Measurements from ENCODE around the gene REXO1.

REXO1 gene

DNA sequence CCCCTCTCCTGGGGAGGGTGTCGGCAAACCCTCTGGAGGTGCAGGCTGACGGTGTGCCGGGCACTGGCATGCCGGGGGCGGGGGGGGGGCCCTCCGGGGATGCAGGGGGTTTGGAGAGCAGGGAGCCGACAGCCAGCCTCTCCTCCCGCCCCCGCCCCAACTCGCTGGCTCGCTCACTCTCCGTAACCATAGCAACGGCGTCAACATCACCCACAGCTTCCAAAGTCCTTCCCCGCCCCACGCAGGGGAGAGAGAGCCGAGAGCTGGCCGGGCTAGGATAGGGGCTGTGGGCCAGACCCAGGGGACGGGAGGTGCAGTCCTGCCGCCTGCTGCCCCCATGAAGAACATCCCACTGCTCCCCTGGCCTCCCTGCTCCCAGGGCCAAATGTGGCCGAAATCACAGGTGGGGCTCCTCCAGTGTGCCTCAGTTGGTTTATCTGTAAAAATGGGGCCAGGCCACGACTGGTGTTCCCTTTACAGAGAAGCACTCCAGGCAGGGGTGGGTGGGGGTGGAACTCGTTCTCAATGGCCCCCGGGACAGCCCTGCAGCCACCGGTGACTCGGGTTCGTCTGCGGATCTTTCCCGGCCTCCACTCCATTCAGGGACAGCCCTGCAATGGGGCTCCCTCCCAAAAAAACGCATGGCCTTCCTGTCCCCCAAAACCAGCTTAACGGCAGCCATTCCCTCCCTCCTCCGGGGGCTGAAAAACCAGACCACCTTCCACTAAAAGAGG lies 11.9 kb upstream of the REXO1 start:
- Histone ChIP-seq H3K9me3 (ENCODE audit: control insufficient read depth, insufficient read depth, low read length) (no peaks in the 10 kb centered on the region), H3K27ac (ENCODE audit: low read length) (no peak overlapping the region), H3K4me1 (ENCODE audit: control insufficient read depth, insufficient read depth, low read length) (peaks cover 36% of the 10 kb centered on the region), H3K27me3 (ENCODE audit: control insufficient read depth, insufficient read depth, low read length) (no peaks in the 10 kb centered on the region), H3K4me3 (ENCODE audit: low read length) (no peak overlapping the region), H3K36me3 (ENCODE audit: control insufficient read depth, insufficient read depth, low read length) (no peaks in the 10 kb centered on the region; the same call in 1 of the 2 replicates)
- DNase-seq (ENCODE audit: low read depth, low spot score), result no peak
- WGBS (ENCODE audit: insufficient coverage, insufficient read length), result no CpG with 5 or more reads among the region's 32 CpGs

DNA sequence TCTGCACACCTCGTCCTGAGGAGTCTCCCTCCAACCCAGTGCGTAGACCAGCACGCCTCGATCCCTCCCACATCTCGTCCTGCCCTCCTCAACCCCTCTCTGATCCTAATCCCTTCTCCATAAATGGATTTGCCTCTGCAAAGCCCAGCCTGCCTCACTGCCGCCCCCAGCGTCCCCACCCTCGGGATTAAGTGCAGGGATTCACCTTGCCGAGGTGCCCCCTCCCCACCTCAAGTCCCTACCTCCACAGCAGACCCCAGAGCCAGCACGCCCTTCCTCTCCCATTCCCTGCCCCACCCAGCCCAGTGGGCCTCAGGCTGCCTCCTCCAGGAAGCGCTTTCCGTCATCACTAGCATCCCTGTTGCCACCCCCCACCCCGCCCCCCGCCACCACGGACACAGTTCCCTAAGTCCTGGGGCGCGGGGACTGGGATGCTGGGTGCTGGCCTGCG lies 11.1 kb upstream of the REXO1 start:
- no peak for DNase-seq (ENCODE audit: low read depth, low spot score)
- no peak overlapping the region for H3K27ac ChIP-seq (ENCODE audit: low read length)
- no peak overlapping the region for H3K4me3 ChIP-seq (ENCODE audit: low read length)
- H3K36me3 ChIP-seq (ENCODE audit: control insufficient read depth, insufficient read depth, low read length), result no peaks in the 10 kb centered on the region; the same call in 1 of the 2 replicates
- WGBS (ENCODE audit: insufficient coverage, insufficient read length), result no CpG with 5 or more reads among the region's 18 CpGs
- no peaks in the 10 kb centered on the region for H3K9me3 ChIP-seq (ENCODE audit: control insufficient read depth, insufficient read depth, low read length)
- peaks cover 39% of the 10 kb centered on the region for H3K4me1 ChIP-seq (ENCODE audit: control insufficient read depth, insufficient read depth, low read length)
- no peaks in the 10 kb centered on the region for H3K27me3 ChIP-seq (ENCODE audit: control insufficient read depth, insufficient read depth, low read length)

DNA sequence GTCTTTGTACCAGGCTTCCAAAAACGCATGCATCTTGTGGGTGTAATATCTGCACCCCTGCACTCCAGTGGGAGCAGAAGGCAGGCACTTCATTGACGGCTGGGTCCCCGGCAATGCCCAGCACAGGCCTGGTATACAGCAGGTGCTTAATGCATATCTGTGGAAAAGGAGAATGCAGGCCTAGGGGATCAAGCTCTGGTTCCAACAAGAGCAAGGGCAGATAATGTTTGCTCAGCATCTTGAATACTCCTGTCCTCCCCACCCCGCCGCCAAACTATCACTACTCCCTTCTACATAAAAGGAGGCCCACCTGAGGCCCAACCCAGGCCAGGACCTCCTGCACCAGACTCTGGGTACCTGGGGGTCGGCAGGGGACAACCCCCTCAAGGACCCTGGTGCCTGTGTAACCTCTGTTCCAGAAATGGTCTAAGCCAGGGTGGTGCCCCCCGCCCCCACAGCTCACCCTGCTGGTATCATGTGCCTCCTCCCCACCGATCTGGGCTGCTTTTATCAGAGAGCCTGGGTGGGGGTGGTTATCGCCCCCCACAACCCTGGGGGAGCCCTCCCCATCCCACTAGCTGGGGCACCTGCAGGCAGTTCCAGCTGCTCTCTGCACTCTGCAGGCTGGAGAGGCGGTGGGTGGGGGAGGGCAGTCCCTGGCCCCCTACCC lies 10.3 kb upstream of the REXO1 start:
- Histone ChIP-seq H3K27me3 (ENCODE audit: control insufficient read depth, insufficient read depth, low read length) (no peaks in the 10 kb centered on the region), H3K27ac (ENCODE audit: low read length) (no peak overlapping the region), H3K4me3 (ENCODE audit: low read length) (no peak overlapping the region), H3K4me1 (ENCODE audit: control insufficient read depth, insufficient read depth, low read length) (peaks cover 42% of the 10 kb centered on the region), H3K9me3 (ENCODE audit: control insufficient read depth, insufficient read depth, low read length) (no peaks in the 10 kb centered on the region), H3K36me3 (ENCODE audit: control insufficient read depth, insufficient read depth, low read length) (no peaks in the 10 kb centered on the region; the same call in 1 of the 2 replicates)
- no peak for DNase-seq (ENCODE audit: low read depth, low spot score)
- no CpG with 5 or more reads among the region's 10 CpGs for WGBS (ENCODE audit: insufficient coverage, insufficient read length)

DNA sequence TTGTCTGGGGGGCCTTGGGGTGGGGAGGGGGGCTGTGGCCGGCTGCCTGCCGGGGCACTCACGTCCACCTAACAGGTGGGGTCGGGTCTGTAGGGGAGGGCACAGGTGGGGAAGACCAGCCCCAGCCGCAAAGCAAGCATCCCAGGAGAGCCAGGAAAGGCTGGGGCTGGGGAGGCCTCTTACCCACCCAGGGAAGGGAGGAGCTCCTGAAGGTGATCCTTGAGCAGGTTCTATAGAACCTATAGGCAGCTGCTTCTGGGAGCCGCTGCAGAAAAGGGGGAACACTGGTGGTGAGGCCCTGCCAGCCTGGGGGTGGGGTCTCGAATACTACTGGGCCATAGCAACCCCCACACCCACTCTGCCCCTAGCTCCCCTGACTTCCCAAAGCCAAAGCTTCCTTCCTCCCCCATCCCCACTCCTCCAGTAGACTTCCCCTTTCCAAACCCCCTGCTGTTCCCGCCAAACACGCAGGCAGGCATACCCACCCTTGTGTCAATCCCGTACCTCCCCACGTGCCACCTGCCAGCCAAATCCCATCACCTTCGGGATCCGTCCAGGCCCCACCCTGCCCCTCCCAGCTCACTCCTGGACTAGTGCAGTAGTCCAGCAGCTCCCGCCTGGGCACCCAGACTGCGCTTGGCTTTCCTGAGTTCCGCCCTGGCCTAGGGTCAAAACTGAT lies 9.5 kb upstream of the REXO1 start:
- H3K4me3 ChIP-seq (ENCODE audit: low read length), result no peak overlapping the region; the same call in 1 of the 2 replicates
- no peaks in the 10 kb centered on the region for H3K27me3 ChIP-seq (ENCODE audit: control insufficient read depth, insufficient read depth, low read length)
- peaks cover 42% of the 10 kb centered on the region for H3K4me1 ChIP-seq (ENCODE audit: control insufficient read depth, insufficient read depth, low read length)

DNA sequence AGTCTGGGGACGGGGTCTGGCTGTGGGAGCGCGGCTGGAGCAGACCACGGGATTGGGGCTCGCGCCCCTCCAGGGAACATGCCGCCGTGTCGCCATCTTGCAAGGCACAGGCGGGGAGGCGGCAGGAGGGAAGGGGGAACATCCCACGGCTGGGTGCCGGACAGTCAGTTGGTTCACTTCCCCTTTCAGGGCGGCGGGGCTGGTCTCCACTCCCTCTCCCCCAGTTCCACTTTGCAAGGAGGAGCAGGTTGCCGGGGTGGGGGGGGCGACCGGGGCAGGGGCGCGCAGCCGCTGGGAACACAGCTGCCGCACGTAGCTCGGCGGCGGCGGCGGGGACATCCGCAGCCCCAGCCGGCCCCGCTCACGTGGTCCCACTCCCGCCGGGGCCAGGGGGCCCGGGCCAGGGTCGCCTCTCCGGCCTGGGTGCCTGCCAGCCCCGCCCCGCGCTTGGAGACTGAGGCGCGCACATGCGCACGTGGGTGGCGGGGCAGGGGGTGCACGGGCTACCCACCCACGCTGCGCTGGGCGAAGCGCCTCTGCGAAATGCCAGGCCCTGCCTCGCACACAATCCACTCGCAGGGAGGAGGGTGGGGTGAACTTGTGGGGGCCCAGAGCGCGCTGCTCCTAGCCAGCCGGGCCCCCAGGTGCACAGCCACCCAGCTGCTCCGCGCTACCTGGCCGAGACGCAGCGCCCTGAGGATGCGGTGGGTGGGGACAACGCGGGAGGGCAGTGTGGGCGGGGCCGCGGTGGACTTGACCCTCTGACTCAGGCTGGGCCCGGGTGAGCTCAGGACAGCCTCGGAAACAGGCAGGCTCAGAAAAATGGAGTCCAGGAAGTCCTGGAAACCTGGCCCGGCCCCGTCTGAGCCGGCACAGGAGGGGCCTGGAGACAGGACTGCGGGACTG lies 8.7 kb upstream of the REXO1 start:
- DNase-seq (ENCODE audit: low read depth, low spot score), result no peak
- WGBS (ENCODE audit: insufficient coverage, insufficient read length), result no CpG with 5 or more reads among the region's 73 CpGs
- Histone ChIP-seq H3K27ac (ENCODE audit: low read length) (no peak overlapping the region), H3K9me3 (ENCODE audit: control insufficient read depth, insufficient read depth, low read length) (no peaks in the 10 kb centered on the region), H3K36me3 (ENCODE audit: control insufficient read depth, insufficient read depth, low read length) (no peaks in the 10 kb centered on the region), H3K4me1 (ENCODE audit: control insufficient read depth, insufficient read depth, low read length) (peaks cover 44% of the 10 kb centered on the region), H3K4me3 (ENCODE audit: low read length) (peak overlapping the region; percentile 24; the same call in 1 of the 2 replicates), H3K27me3 (ENCODE audit: control insufficient read depth, insufficient read depth, low read length) (no peaks in the 10 kb centered on the region)

More for the DNA sequence above, 9.5 kb upstream of the REXO1 start:
- no peak overlapping the region for H3K27ac ChIP-seq (ENCODE audit: low read length)
- H3K36me3 ChIP-seq (ENCODE audit: control insufficient read depth, insufficient read depth, low read length), result no peaks in the 10 kb centered on the region; the same call in 1 of the 2 replicates
- DNase-seq (ENCODE audit: low read depth, low spot score), result no peak
- WGBS (ENCODE audit: insufficient coverage, insufficient read length), result no CpG with 5 or more reads among the region's 16 CpGs
- H3K9me3 ChIP-seq (ENCODE audit: control insufficient read depth, insufficient read depth, low read length), result no peaks in the 10 kb centered on the region

DNA sequence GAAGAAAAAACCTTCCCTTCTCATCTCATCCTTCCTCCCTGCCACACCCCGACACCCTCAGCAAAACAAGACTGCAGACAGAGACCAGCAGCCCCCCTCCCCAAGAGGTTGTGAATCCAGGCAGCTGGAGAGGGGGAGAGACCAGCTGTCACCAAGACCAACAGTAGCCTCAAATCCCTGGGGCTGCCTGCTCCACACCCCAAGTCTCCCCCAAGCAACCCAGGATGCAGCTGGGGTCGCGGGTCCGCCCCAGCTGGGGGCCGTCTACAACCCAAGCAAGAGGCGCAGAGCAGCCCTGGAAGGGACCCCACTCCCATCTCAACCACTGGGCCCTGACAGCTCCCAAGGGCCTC lies 8.0 kb upstream of the REXO1 start:
- Histone ChIP-seq H3K4me1 (ENCODE audit: control insufficient read depth, insufficient read depth, low read length) (peaks cover 42% of the 10 kb centered on the region), H3K9me3 (ENCODE audit: control insufficient read depth, insufficient read depth, low read length) (no peaks in the 10 kb centered on the region), H3K27me3 (ENCODE audit: control insufficient read depth, insufficient read depth, low read length) (no peaks in the 10 kb centered on the region), H3K27ac (ENCODE audit: low read length) (no peak overlapping the region), H3K4me3 (ENCODE audit: low read length) (peak overlapping the region; percentile 24; the same call in 1 of the 2 replicates), H3K36me3 (ENCODE audit: control insufficient read depth, insufficient read depth, low read length) (no peaks in the 10 kb centered on the region)
- no peak for DNase-seq (ENCODE audit: low read depth, low spot score)
- no CpG with 5 or more reads among the region's 6 CpGs for WGBS (ENCODE audit: insufficient coverage, insufficient read length)

DNA sequence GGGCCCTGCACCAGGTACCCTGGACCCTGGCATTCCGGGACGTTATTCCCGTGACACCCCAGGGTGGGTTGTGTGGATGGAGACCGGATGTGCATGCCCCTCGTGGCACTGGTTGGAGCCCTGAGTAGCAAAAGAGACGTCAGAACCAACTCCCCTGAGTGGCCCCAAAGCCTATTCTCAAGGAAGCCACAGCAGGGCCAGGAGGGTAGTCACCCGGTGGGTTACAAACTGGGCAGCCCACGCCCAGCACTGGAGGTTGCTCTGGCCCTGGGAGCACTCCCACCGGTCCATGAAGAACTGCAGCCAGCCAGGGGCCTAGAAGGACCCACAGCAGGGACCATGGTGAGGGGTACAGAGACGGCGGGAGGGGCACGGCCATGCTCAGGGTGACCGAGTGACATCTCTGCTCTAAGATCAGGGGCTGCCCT lies 7.6 kb upstream of the REXO1 start:
- no peak for DNase-seq (ENCODE audit: low read depth, low spot score)
- Histone ChIP-seq H3K27me3 (ENCODE audit: control insufficient read depth, insufficient read depth, low read length) (no peaks in the 10 kb centered on the region), H3K27ac (ENCODE audit: low read length) (no peak overlapping the region)

DNA sequence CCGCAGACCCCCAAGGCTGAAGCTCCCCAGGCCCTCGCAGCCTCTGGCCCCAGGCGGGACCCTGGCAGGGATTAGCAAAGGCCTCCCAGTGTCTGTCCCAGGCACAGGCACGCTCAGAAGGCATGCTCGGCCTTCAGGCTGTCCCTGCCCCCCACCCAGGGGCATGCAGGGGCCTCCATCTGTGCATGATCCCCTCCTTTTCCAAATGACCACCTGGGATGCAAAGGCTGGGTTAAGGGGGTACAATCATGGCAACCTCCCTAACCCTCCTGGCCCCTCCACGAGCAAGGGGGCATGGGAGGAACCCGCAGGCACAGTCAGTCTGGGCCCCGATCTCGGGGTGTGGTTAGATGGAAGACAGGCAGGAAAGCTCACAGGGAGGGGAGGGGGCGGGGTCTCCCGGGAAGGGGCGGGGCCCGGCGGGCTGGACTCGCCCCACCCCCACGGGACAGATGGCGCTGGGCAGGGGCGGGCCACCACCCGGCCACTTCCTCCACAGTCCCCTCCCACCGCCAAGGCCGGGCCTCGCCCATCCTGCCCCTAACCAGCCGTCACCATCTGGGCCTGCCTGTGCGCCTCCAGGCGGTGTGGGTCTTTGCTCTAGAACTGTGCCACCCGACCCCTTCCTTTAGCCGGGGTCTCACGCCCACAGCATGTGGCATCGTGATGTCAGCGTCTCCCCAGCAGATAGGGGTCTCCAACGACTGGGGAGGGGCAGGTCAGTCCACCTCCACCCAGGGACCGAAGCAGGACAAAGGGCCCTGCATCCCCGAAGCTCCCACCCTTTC lies 7.0 kb upstream of the REXO1 start:
- peaks cover 40% of the 10 kb centered on the region for H3K4me1 ChIP-seq (ENCODE audit: control insufficient read depth, insufficient read depth, low read length)
- H3K36me3 ChIP-seq (ENCODE audit: control insufficient read depth, insufficient read depth, low read length), result no peaks in the 10 kb centered on the region
- H3K27me3 ChIP-seq (ENCODE audit: control insufficient read depth, insufficient read depth, low read length), result no peaks in the 10 kb centered on the region
- no peaks in the 10 kb centered on the region for H3K9me3 ChIP-seq (ENCODE audit: control insufficient read depth, insufficient read depth, low read length)
- H3K4me3 ChIP-seq (ENCODE audit: low read length), result no peak overlapping the region; the same call in 1 of the 2 replicates
- H3K27ac ChIP-seq (ENCODE audit: low read length), result no peak overlapping the region
- no peak for DNase-seq (ENCODE audit: low read depth, low spot score)
- WGBS (ENCODE audit: insufficient coverage, insufficient read length), result no CpG with 5 or more reads among the region's 33 CpGs

More for the DNA sequence above, 7.6 kb upstream of the REXO1 start:
- no peaks in the 10 kb centered on the region for H3K36me3 ChIP-seq (ENCODE audit: control insufficient read depth, insufficient read depth, low read length)
- no peak overlapping the region for H3K4me3 ChIP-seq (ENCODE audit: low read length)
- no peaks in the 10 kb centered on the region for H3K9me3 ChIP-seq (ENCODE audit: control insufficient read depth, insufficient read depth, low read length)
- no CpG with 5 or more reads among the region's 13 CpGs for WGBS (ENCODE audit: insufficient coverage, insufficient read length)
- peaks cover 41% of the 10 kb centered on the region for H3K4me1 ChIP-seq (ENCODE audit: control insufficient read depth, insufficient read depth, low read length)

DNA sequence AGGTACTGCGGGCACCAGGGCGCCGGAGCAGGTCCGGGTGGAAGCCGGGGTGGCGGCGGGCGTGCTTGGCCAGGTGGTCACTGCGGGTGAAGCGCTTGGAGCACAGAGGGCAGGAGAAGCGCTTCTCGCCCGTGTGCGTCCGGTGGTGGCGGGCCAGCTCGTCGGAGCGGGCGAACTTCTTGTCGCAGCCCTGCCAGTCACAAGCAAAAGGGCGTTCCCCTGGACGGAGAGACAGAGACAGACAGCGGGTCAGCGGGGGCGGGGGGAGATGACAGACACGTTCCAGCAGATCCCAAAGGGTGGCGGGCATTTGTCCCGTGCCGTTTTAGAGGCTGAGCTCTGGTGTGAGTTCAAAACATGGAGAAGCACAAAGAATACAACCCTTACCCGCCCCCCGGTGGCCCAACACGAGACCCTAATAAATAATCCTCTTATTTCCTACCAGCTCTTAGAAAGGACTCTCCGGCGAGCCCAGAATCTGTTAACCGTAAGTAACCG lies 6.3 kb upstream of the REXO1 start:
- H3K27me3 ChIP-seq (ENCODE audit: control insufficient read depth, insufficient read depth, low read length), result no peaks in the 10 kb centered on the region
- H3K27ac ChIP-seq (ENCODE audit: low read length), result no peak overlapping the region
- H3K36me3 ChIP-seq (ENCODE audit: control insufficient read depth, insufficient read depth, low read length), result no peaks in the 10 kb centered on the region
- H3K9me3 ChIP-seq (ENCODE audit: control insufficient read depth, insufficient read depth, low read length), result no peaks in the 10 kb centered on the region
- WGBS (ENCODE audit: insufficient coverage, insufficient read length), result no CpG with 5 or more reads among the region's 37 CpGs
- peaks cover 37% of the 10 kb centered on the region for H3K4me1 ChIP-seq (ENCODE audit: control insufficient read depth, insufficient read depth, low read length)
- no peak overlapping the region for H3K4me3 ChIP-seq (ENCODE audit: low read length)
- no peak for DNase-seq (ENCODE audit: low read depth, low spot score)
